GM23338 (cell line): ENCODE measurements around the gene MEF2D. TPM values are rescaled to one million over a fixed set of nuclear protein-coding genes. Genes with fewer than 3 reads are reported as not detected.

Source experiments
- ATAC-seq: fragments of 200-7000 bp; cut with Tn5 transposase; 3 replicates; pipeline ENCODE4 v1.9.1; 2020
- DNase-seq: peaks from one replicate; pipeline ENCODE4 v3.0.0-alpha.2; 2015; ENCODE audit warnings: low spot score
- H2AFZ ChIP-seq: fragments of 200-600 bp; sonication (generic); 2 replicates; pipeline ENCODE4 v1.8.0; 2016; ENCODE audit warnings: antibody characterized with exemption, mild to moderate bottlenecking, moderate library complexity
- H3F3A ChIP-seq: fragments of 200-600 bp; sonication (generic); replicated peaks from 2 replicates; pipeline ENCODE4 v1.8.0; 2017; ENCODE audit warnings: antibody characterized with exemption, mixed run types, low read depth
- H3K27ac ChIP-seq: fragments of 200-600 bp; sonication (generic); 2 replicates; pipeline ENCODE4 v1.6.1; 2016; ENCODE audit warnings: low read depth
- H3K27me3 ChIP-seq: fragments of 200-600 bp; sonication (generic); 2 replicates; pipeline ENCODE4 v1.8.0; 2016; ENCODE audit warnings: mild to moderate bottlenecking, mixed run types, moderate library complexity; ENCODE audit not compliant: insufficient read depth
- H3K36me3 ChIP-seq: fragments of 200-600 bp; sonication (generic); 2 replicates; pipeline ENCODE4 v1.8.0; 2016; ENCODE audit warnings: mild to moderate bottlenecking; ENCODE audit not compliant: insufficient read depth
- H3K4me1 ChIP-seq: fragments of 200-600 bp; sonication (generic); 2 replicates; pipeline ENCODE4 v1.8.0; 2016; ENCODE audit warnings: mild to moderate bottlenecking, moderate library complexity; ENCODE audit not compliant: insufficient read depth
- H3K4me2 ChIP-seq: fragments of 200-600 bp; sonication (generic); 2 replicates; pipeline ENCODE4 v1.7.1; 2017; ENCODE audit warnings: mixed run types
- H3K4me3 ChIP-seq: fragments of 200-600 bp; sonication (generic); 2 replicates; pipeline ENCODE4 v1.6.1; 2016; ENCODE audit warnings: mixed run types
- H3K79me2 ChIP-seq: fragments of 200-600 bp; sonication (generic); replicated peaks from 2 replicates; pipeline ENCODE4 v1.8.0; 2017; ENCODE audit warnings: mild to moderate bottlenecking; ENCODE audit not compliant: insufficient read depth
- H3K9me2 ChIP-seq: fragments of 200-600 bp; sonication (generic); 2 replicates; pipeline ENCODE4 v1.8.0; 2017; ENCODE audit not compliant: insufficient read depth
- H4K20me1 ChIP-seq: fragments of 200-600 bp; sonication (generic); replicated peaks from 2 replicates; pipeline ENCODE4 v1.8.0; 2017; ENCODE audit warnings: mild to moderate bottlenecking; ENCODE audit not compliant: insufficient read depth
- H3K27ac Mint-ChIP-seq: 2 replicates; pipeline ENCODE4 v1.8.0; 2020; ENCODE audit warnings: inconsistent platforms, mild to moderate bottlenecking, moderate library complexity, mixed read lengths
- H3K27me3 Mint-ChIP-seq: 3 replicates; pipeline ENCODE4 v1.8.0; 2022; ENCODE audit warnings: low read depth, mild to moderate bottlenecking, moderate library complexity, mixed read lengths, inconsistent platforms; ENCODE audit not compliant: insufficient read depth, poor library complexity
- H3K36me3 Mint-ChIP-seq: 3 replicates; pipeline ENCODE4 v1.8.0; 2021; ENCODE audit warnings: low read depth, mild to moderate bottlenecking, inconsistent platforms, moderate library complexity, mixed read lengths
- H3K4me1 Mint-ChIP-seq: 3 replicates; pipeline ENCODE4 v1.8.0; 2020; ENCODE audit warnings: mild to moderate bottlenecking, inconsistent platforms, mixed read lengths
- H3K4me3 Mint-ChIP-seq: 3 replicates; pipeline ENCODE4 v1.8.0; 2021; ENCODE audit warnings: moderate library complexity, mild to moderate bottlenecking, inconsistent platforms, mixed read lengths
- H3K9me3 Mint-ChIP-seq: 3 replicates; pipeline ENCODE4 v1.8.0; 2020; ENCODE audit warnings: moderate library complexity, mild to moderate bottlenecking, inconsistent platforms, mixed read lengths
- CREB1 ChIP-seq: fragments of 250-450 bp; sonication (Bioruptor Pico); IDR thresholded peaks from 2 replicates; pipeline ENCODE4 v1.5.0; 2020; ENCODE audit warnings: low read depth, mild to moderate bottlenecking, moderate library complexity
- ETS1 ChIP-seq: IDR thresholded peaks from 2 replicates; pipeline ENCODE4 v1.6.1; 2016; ENCODE audit warnings: antibody characterized with exemption
- EZH2 ChIP-seq: fragments of 200-600 bp; sonication (generic); IDR thresholded peaks from one replicate; pipeline ENCODE4 v1.8.0; 2017; ENCODE audit warnings: antibody characterized with exemption, mild to moderate bottlenecking, low read depth; ENCODE audit not compliant: unreplicated experiment
- EZH2phosphoT487 ChIP-seq: fragments of 200-600 bp; sonication (generic); IDR thresholded peaks from one replicate; pipeline ENCODE4 v1.8.1; 2018; ENCODE audit warnings: antibody characterized with exemption; ENCODE audit not compliant: unreplicated experiment
- JUNB ChIP-seq: IDR thresholded peaks from one replicate; pipeline ENCODE4 v1.6.1; 2016; ENCODE audit warnings: antibody characterized with exemption; ENCODE audit not compliant: unreplicated experiment
- NANOG ChIP-seq: IDR thresholded peaks from 2 replicates; pipeline ENCODE4 v1.6.1; 2016; ENCODE audit warnings: antibody characterized with exemption, borderline replicate concordance
- POLR2AphosphoS5 ChIP-seq: IDR thresholded peaks from 2 replicates; pipeline ENCODE4 v1.6.1; 2016; ENCODE audit warnings: antibody characterized with exemption, low read depth
- STAT1 ChIP-seq: IDR thresholded peaks from one replicate; pipeline ENCODE4 v1.6.1; 2016; ENCODE audit warnings: antibody characterized with exemption; ENCODE audit not compliant: unreplicated experiment
- ZNF114 ChIP-seq: fragments of 250-450 bp; sonication (Bioruptor Pico); IDR thresholded peaks from 2 replicates; pipeline ENCODE4 v1.5.0; 2020; ENCODE audit warnings: mild to moderate bottlenecking, moderate library complexity
- ZNF331 ChIP-seq: fragments of 250-450 bp; sonication (Bioruptor Pico); IDR thresholded peaks from 2 replicates; pipeline ENCODE4 v1.5.0; 2020; ENCODE audit warnings: low read depth, mild to moderate bottlenecking, moderate library complexity
- polyA plus RNA-seq: library from polyadenylated mRNA; unstranded; fragments of >200 nt; fragmentation: Nextera tagmentation; extraction: Ambion mirVana; gene quantifications from 2 replicates; pipeline ENCODE4 v1.2.1, GENCODE V29; 2016
- total RNA-seq: library from RNA; depleted of rRNA; stranded (reverse); fragments of >200 nt; shearing (Covaris generic); gene quantifications from 2 replicates; pipeline ENCODE4 v1.2.3, GENCODE V29; 2014
- TF ChIP-seq, protein P1 (sequence below), 2 experiments: fragments of 200-600 bp in 1 of 2; sonication (generic) in 1 of 2; conservative IDR thresholded peaks; 2 replicates each; pipeline versions ENCODE4 v1.5.1 to v1.6.1; 2016 to 2017; ENCODE audit warnings: antibody characterized with exemption in 2 of 2, low read depth in 2 of 2, mild to moderate bottlenecking in 2 of 2, moderate library complexity in 1 of 2
- TF ChIP-seq, protein P2 (sequence below): fragments of 250-450 bp; sonication (Bioruptor Pico); IDR thresholded peaks from 2 replicates; pipeline ENCODE4 v1.5.0; 2020; ENCODE audit warnings: mild to moderate bottlenecking, moderate library complexity

Gene MEF2D
- total and polyA plus RNA-seq, 2 experiments from 2014 or later: 10.6 to 15.5 TPM

DNA sequence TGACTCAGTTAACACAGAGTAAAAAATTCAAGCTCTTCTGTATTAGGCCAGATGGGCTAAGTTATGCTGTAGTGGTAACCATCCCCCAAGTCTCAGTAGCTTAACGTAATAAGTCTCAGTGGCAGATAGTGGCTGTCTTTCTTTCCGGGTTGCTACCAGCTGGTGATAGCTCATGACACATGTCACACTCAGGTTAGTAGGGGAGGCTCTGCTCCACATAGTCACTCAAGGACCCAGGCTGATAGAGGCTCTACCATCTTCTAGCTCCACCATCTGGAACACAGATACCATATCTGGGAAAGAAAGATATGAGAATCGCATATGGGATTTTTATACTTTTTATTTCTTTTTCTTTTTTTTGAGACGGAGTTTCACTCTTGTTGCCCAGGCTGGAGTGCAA lies 16.2 kb upstream of the MEF2D start:
- Mint-ChIP-seq H3K27ac (no peak overlapping the region), H3K36me3 (no peaks in the 10 kb centered on the region), H3K4me1 (no peaks in the 10 kb centered on the region), H3K27me3 (peaks cover 3% of the 10 kb centered on the region), H3K9me3 (no peaks in the 10 kb centered on the region), H3K4me3 (no peak overlapping the region)
- Histone ChIP-seq H3K4me2 (no peak overlapping the region), H3F3A (no peaks in the 10 kb centered on the region), H3K27me3 (no peaks in the 10 kb centered on the region), H2AFZ (no peak overlapping the region), H3K79me2 (no peaks in the 10 kb centered on the region), H3K36me3 (no peaks in the 10 kb centered on the region), H4K20me1 (no peaks in the 10 kb centered on the region), H3K4me1 (no peaks in the 10 kb centered on the region), H3K4me3 (no peak overlapping the region), H3K27ac (no peak overlapping the region), H3K9me2 (no peaks in the 10 kb centered on the region)
- DNase-seq (no peak), ATAC-seq (no peak)
- TF ChIP-seq EZH2phosphoT487 (no peak), CREB1 (CRISPR knock-in tag) (no peak), JUNB (no peak), EZH2 (no peak), NANOG (no peak), STAT1 (no peak), ZNF114 (CRISPR knock-in tag) (no peak), ETS1 (no peak), POLR2AphosphoS5 (no peak), ZNF331 (no peak)
- TF ChIP-seq, protein P1, sequence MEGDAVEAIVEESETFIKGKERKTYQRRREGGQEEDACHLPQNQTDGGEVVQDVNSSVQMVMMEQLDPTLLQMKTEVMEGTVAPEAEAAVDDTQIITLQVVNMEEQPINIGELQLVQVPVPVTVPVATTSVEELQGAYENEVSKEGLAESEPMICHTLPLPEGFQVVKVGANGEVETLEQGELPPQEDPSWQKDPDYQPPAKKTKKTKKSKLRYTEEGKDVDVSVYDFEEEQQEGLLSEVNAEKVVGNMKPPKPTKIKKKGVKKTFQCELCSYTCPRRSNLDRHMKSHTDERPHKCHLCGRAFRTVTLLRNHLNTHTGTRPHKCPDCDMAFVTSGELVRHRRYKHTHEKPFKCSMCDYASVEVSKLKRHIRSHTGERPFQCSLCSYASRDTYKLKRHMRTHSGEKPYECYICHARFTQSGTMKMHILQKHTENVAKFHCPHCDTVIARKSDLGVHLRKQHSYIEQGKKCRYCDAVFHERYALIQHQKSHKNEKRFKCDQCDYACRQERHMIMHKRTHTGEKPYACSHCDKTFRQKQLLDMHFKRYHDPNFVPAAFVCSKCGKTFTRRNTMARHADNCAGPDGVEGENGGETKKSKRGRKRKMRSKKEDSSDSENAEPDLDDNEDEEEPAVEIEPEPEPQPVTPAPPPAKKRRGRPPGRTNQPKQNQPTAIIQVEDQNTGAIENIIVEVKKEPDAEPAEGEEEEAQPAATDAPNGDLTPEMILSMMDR (conservative IDR thresholded peaks at IDR 0.05; ENCODE audit: low read depth in 2 of 2): no peak
- TF ChIP-seq, protein P2, sequence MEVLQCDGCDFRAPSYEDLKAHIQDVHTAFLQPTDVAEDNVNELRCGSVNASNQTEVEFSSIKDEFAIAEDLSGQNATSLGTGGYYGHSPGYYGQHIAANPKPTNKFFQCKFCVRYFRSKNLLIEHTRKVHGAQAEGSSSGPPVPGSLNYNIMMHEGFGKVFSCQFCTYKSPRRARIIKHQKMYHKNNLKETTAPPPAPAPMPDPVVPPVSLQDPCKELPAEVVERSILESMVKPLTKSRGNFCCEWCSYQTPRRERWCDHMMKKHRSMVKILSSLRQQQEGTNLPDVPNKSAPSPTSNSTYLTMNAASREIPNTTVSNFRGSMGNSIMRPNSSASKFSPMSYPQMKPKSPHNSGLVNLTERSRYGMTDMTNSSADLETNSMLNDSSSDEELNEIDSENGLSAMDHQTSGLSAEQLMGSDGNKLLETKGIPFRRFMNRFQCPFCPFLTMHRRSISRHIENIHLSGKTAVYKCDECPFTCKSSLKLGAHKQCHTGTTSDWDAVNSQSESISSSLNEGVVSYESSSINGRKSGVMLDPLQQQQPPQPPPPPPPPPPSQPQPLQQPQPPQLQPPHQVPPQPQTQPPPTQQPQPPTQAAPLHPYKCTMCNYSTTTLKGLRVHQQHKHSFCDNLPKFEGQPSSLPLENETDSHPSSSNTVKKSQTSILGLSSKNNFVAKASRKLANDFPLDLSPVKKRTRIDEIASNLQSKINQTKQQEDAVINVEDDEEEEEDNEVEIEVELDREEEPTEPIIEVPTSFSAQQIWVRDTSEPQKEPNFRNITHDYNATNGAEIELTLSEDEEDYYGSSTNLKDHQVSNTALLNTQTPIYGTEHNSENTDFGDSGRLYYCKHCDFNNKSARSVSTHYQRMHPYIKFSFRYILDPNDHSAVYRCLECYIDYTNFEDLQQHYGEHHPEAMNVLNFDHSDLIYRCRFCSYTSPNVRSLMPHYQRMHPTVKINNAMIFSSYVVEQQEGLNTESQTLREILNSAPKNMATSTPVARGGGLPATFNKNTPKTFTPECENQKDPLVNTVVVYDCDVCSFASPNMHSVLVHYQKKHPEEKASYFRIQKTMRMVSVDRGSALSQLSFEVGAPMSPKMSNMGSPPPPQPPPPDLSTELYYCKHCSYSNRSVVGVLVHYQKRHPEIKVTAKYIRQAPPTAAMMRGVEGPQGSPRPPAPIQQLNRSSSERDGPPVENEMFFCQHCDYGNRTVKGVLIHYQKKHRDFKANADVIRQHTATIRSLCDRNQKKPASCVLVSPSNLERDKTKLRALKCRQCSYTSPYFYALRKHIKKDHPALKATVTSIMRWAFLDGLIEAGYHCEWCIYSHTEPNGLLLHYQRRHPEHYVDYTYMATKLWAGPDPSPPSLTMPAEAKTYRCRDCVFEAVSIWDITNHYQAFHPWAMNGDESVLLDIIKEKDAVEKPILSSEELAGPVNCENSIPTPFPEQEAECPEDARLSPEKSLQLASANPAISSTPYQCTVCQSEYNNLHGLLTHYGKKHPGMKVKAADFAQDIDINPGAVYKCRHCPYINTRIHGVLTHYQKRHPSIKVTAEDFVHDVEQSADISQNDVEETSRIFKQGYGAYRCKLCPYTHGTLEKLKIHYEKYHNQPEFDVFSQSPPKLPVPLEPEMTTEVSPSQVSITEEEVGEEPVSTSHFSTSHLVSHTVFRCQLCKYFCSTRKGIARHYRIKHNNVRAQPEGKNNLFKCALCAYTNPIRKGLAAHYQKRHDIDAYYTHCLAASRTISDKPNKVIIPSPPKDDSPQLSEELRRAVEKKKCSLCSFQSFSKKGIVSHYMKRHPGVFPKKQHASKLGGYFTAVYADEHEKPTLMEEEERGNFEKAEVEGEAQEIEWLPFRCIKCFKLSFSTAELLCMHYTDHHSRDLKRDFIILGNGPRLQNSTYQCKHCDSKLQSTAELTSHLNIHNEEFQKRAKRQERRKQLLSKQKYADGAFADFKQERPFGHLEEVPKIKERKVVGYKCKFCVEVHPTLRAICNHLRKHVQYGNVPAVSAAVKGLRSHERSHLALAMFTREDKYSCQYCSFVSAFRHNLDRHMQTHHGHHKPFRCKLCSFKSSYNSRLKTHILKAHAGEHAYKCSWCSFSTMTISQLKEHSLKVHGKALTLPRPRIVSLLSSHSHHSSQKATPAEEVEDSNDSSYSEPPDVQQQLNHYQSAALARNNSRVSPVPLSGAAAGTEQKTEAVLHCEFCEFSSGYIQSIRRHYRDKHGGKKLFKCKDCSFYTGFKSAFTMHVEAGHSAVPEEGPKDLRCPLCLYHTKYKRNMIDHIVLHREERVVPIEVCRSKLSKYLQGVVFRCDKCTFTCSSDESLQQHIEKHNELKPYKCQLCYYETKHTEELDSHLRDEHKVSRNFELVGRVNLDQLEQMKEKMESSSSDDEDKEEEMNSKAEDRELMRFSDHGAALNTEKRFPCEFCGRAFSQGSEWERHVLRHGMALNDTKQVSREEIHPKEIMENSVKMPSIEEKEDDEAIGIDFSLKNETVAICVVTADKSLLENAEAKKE: no peak
